ENCODE data around the gene C6orf132. TPM values are rescaled to one million over a fixed set of nuclear protein-coding genes. Genes with fewer than 3 reads are reported as not detected.

C6orf132 gene
- total and polyA plus RNA-seq, 8 donors, result 27.4 to 99.2 (median 73.3) TPM

GRCh38 chr6:42066156-42066675 lies 76.2 kb downstream of the C6orf132 start:
- no peak for DNase-seq
- Histone ChIP-seq H3K9me3 (no peaks in the 10 kb centered on the region), H3K4me3 (no peak overlapping the region), H3K27me3 (no peaks in the 10 kb centered on the region), H3K4me1 (no peaks in the 10 kb centered on the region), H3K36me3 (peaks cover 79 to 100% (median 100%) of the 10 kb centered on the region in 4 donors), H3K27ac (no peak overlapping the region)
- WGBS, 5 donors, result 90 to 97% (median 95%) methylated on average over 12 to 13 of the region's 13 CpGs
- intact Hi-C loops (cut with DNase I; ENCODE audit: low total_unique reads), result no loop called here
- TF ChIP-seq CTCF (IDR thresholded peaks at IDR 0.05), result no peak
- TF ChIP-seq POLR2A (IDR thresholded peaks at IDR 0.05), result no peak
- TF ChIP-seq POLR2AphosphoS5 (IDR thresholded peaks at IDR 0.05), result no peak
- no peak for TF ChIP-seq EP300 (IDR thresholded peaks at IDR 0.05)

- no peak overlapping the region for H3K27ac ChIP-seq
- DNase-seq, result no peak
- no peaks in the 10 kb centered on the region for H3K4me1 ChIP-seq
- TF ChIP-seq CTCF (IDR thresholded peaks at IDR 0.05), result no peak
- TF ChIP-seq POLR2AphosphoS5 (IDR thresholded peaks at IDR 0.05), result no peak
- no peak for TF ChIP-seq EP300 (IDR thresholded peaks at IDR 0.05)
- no peak for TF ChIP-seq POLR2A (IDR thresholded peaks at IDR 0.05)
- intact Hi-C loops (cut with DNase I; ENCODE audit: low total_unique reads), result no loop called here
- H3K27me3 ChIP-seq, result no peaks in the 10 kb centered on the region
- WGBS, 5 donors, result 94 to 97% (median 96%) methylated on average over 5 of the region's 5 CpGs
- no peak overlapping the region for H3K4me3 ChIP-seq
- H3K36me3 ChIP-seq, result peaks cover 71 to 100% (median 100%) of the 10 kb centered on the region in 4 donors
- H3K9me3 ChIP-seq, result no peaks in the 10 kb centered on the region
These were observed 82.7 kb downstream of the C6orf132 start for GRCh38 chr6:42059743-42060142.

GRCh38 chr6:42053601-42054000 lies 88.8 kb downstream of the C6orf132 start:
- no peaks in the 10 kb centered on the region for H3K27me3 ChIP-seq
- TF ChIP-seq EP300 (IDR thresholded peaks at IDR 0.05) (no peak), POLR2AphosphoS5 (IDR thresholded peaks at IDR 0.05) (no peak), POLR2A (IDR thresholded peaks at IDR 0.05) (no peak), CTCF (IDR thresholded peaks at IDR 0.05) (no peak)
- no peak for DNase-seq
- no peak overlapping the region for H3K4me3 ChIP-seq
- H3K4me1 ChIP-seq, result peaks cover 27 to 54% (median 45%) of the 10 kb centered on the region in 4 donors
- no peak overlapping the region for H3K27ac ChIP-seq
- peaks cover 45 to 71% (median 69%) of the 10 kb centered on the region in 4 donors for H3K36me3 ChIP-seq
- intact Hi-C loops (cut with DNase I; ENCODE audit: low total_unique reads), result no loop called here
- H3K9me3 ChIP-seq, result no peaks in the 10 kb centered on the region

GRCh38 chr6:42051268-42051653 lies 91.2 kb downstream of the C6orf132 start:
- H3K36me3 ChIP-seq, result peaks cover 22 to 47% (median 45%) of the 10 kb centered on the region in 4 donors
- no peak for DNase-seq
- peak overlapping the region in 3 of 5 donors; percentile 92 to 95 (median 93) for H3K27ac ChIP-seq
- TF ChIP-seq CTCF (IDR thresholded peaks at IDR 0.05), result no peak
- TF ChIP-seq EP300 (IDR thresholded peaks at IDR 0.05), result no peak
- TF ChIP-seq POLR2AphosphoS5 (IDR thresholded peaks at IDR 0.05), result no peak
- no peak for TF ChIP-seq POLR2A (IDR thresholded peaks at IDR 0.05)
- H3K27me3 ChIP-seq, result no peaks in the 10 kb centered on the region
- H3K4me3 ChIP-seq, result peak overlapping the region; percentile 65 to 86 (median 72)
- no peaks in the 10 kb centered on the region for H3K9me3 ChIP-seq
- intact Hi-C loops (cut with DNase I; ENCODE audit: low total_unique reads), result no loop called here
- 9 to 19% (median 15%) methylated on average over 8 of the region's 8 CpGs for WGBS, 5 donors
- peaks cover 40 to 71% (median 64%) of the 10 kb centered on the region in 4 donors for H3K4me1 ChIP-seq

Other genes starting within 250 kb of the C6orf132 start
- gene USP49, start 247.2 kb downstream of the C6orf132 start, total RNA-seq, result 10 to 100 TPM in 2 of 5 donors, 1 to 10 TPM in 3; 4.0 to 26.3 (median 5.7) TPM
- 1 to 10 TPM in 1 of 3 donors, under 1 TPM in 2; 0.50 to 1.2 (median 0.58) TPM for gene USP49, start 247.2 kb downstream of the C6orf132 start, polyA plus RNA-seq
- 10 to 100 TPM in 4 of 5 donors, 1 to 10 TPM in 1; 1.2 to 34.4 (median 18.8) TPM for gene MED20, start 221.5 kb downstream of the C6orf132 start, total RNA-seq
- gene MED20, start 221.5 kb downstream of the C6orf132 start, polyA plus RNA-seq, result 1 to 10 TPM; 6.1 to 9.8 (median 7.2) TPM
- gene BYSL, start 221.1 kb downstream of the C6orf132 start, total RNA-seq, result 10 to 100 TPM in 2 of 5 donors, 1 to 10 TPM in 2, not detected in 1; 1.8 to 65.2 (median 10.1) TPM
- gene BYSL, start 221.1 kb downstream of the C6orf132 start, polyA plus RNA-seq, result 10 to 100 TPM in 2 of 3 donors, 1 to 10 TPM in 1; 8.6 to 11.9 (median 10.6) TPM
- 100 to 1,000 TPM in 2 of 5 donors, 10 to 100 TPM in 3; 40.6 to 193 (median 84.2) TPM for gene CCND3, start 200.8 kb downstream of the C6orf132 start, total RNA-seq
- gene CCND3, start 200.8 kb downstream of the C6orf132 start, polyA plus RNA-seq, result 10 to 100 TPM; 75.3 to 77.2 (median 75.9) TPM
- gene TAF8, start 92.1 kb downstream of the C6orf132 start, total RNA-seq, result 10 to 100 TPM in 4 of 5 donors, 1 to 10 TPM in 1; 3.8 to 24.6 (median 21.4) TPM
- gene TAF8, start 92.1 kb downstream of the C6orf132 start, polyA plus RNA-seq, result 10 to 100 TPM; 10.7 to 13.4 (median 11.6) TPM
- gene GUCA1A, start 30.7 kb upstream of the C6orf132 start, total RNA-seq, result not detected
- under 1 TPM in 1 of 3 donors, not detected in 2; 0.10 TPM for gene GUCA1A, start 30.7 kb upstream of the C6orf132 start, polyA plus RNA-seq
- under 1 TPM in 2 of 5 donors, not detected in 3; 0.55 to 0.58 TPM for gene GUCA1B, start 52.3 kb upstream of the C6orf132 start, total RNA-seq
- gene GUCA1B, start 52.3 kb upstream of the C6orf132 start, polyA plus RNA-seq, result under 1 TPM in 2 of 3 donors, not detected in 1; 0.45 to 0.92 TPM
- 10 to 100 TPM in 2 of 5 donors, 1 to 10 TPM in 3; 8.5 to 38.2 (median 9.9) TPM for gene MRPS10, start 75.2 kb upstream of the C6orf132 start, total RNA-seq
- 10 to 100 TPM; 20.6 to 28.1 (median 24.7) TPM for gene MRPS10, start 75.2 kb upstream of the C6orf132 start, polyA plus RNA-seq